ENCODE data around the gene CCNY. TPM values are rescaled to one million over a fixed set of nuclear protein-coding genes. Genes with fewer than 3 reads are reported as not detected.

The CCNY gene
- total RNA-seq, 1 experiment from 2014 or later: 53.3 TPM

DNA sequence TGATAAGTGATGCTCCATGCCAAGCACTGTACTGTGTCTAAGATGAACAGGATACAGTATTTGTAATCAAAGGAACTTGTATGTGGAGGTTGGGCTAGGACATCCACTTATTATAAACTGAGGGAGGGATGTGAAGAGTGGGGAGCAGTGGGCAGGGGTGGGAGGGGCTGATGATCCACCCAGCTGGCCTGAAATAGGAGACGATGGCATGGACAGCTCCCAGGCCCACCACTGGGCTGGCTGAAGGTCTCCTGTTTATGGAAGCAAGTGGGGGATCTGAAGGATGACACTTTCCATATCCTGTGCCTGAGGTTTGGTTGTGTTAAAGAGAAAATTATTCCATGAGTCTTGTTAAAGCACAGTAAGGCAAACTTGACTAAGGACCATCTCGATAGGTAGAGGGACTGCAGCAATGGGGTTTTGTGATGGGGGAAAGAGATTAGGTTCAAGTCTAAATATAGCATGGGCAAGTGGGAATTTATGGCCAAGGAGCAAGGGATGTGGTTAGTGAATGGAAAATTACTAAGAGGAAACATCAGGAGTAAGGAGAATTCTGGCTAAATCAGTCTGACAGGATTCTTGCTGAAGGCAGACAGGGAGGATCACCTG is 124.6 kb downstream of the CCNY start (continued):
- TF ChIP-seq, protein P1, sequence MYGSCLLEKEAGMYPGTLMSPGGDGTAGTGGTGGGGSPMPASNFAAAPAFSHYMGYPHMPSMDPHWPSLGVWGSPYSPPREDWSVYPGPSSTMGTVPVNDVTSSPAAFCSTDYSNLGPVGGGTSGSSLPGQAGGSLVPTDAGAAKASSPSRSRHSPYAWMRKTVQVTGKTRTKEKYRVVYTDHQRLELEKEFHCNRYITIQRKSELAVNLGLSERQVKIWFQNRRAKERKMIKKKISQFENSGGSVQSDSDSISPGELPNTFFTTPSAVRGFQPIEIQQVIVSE (CRISPR knock-in tag; IDR thresholded peaks at IDR 0.05; ENCODE audit: borderline replicate concordance): no peak
- no peak for TF ChIP-seq CREM (CRISPR knock-in tag; IDR thresholded peaks at IDR 0.05)
- no peak for TF ChIP-seq NFE2L1 (CRISPR knock-in tag; IDR thresholded peaks at IDR 0.05)
- TF ChIP-seq, protein P2, sequence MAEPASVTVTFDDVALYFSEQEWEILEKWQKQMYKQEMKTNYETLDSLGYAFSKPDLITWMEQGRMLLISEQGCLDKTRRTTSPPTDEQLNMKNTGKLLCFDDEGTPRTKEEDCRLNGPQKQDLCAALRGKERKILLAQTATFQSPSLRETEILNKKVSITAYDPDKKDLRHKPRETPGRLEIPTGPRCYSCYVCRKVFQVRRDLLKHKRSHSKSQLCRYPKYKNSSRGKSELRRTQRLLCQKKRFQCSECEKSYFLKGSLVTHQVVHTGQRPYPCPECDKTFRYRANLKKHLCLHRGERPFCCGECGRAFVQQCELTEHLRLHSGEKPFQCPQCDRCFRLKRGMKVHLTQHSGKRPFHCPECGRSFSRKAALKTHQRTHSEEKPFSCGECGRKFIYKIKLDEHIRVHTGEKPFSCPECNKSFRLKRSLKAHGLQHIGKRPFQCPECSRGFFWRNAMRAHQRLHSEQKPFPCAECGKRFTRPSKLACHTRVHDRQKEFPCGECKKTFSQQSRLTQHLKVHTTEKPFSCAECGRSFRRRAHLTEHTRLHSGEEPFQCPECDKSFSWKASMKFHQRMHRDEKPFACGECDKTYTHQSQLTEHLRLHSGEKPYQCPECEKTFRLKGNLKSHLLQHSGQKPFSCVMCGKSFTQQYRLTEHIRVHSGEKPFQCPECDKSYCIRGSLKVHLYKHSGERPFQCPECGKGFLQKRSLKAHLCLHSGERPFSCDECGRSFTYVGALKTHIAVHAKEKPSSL (CRISPR knock-in tag; conservative IDR thresholded peaks at IDR 0.05): no peak
- no peak for TF ChIP-seq IRF1 (CRISPR knock-in tag; IDR thresholded peaks at IDR 0.05)
- no peak for TF ChIP-seq SMAD4 (CRISPR knock-in tag; IDR thresholded peaks at IDR 0.05)
- TF ChIP-seq, protein P3, sequence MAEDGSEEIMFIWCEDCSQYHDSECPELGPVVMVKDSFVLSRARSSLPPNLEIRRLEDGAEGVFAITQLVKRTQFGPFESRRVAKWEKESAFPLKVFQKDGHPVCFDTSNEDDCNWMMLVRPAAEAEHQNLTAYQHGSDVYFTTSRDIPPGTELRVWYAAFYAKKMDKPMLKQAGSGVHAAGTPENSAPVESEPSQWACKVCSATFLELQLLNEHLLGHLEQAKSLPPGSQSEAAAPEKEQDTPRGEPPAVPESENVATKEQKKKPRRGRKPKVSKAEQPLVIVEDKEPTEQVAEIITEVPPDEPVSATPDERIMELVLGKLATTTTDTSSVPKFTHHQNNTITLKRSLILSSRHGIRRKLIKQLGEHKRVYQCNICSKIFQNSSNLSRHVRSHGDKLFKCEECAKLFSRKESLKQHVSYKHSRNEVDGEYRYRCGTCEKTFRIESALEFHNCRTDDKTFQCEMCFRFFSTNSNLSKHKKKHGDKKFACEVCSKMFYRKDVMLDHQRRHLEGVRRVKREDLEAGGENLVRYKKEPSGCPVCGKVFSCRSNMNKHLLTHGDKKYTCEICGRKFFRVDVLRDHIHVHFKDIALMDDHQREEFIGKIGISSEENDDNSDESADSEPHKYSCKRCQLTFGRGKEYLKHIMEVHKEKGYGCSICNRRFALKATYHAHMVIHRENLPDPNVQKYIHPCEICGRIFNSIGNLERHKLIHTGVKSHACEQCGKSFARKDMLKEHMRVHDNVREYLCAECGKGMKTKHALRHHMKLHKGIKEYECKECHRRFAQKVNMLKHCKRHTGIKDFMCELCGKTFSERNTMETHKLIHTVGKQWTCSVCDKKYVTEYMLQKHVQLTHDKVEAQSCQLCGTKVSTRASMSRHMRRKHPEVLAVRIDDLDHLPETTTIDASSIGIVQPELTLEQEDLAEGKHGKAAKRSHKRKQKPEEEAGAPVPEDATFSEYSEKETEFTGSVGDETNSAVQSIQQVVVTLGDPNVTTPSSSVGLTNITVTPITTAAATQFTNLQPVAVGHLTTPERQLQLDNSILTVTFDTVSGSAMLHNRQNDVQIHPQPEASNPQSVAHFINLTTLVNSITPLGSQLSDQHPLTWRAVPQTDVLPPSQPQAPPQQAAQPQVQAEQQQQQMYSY (CRISPR knock-in tag; IDR thresholded peaks at IDR 0.05): no peak

DNA sequence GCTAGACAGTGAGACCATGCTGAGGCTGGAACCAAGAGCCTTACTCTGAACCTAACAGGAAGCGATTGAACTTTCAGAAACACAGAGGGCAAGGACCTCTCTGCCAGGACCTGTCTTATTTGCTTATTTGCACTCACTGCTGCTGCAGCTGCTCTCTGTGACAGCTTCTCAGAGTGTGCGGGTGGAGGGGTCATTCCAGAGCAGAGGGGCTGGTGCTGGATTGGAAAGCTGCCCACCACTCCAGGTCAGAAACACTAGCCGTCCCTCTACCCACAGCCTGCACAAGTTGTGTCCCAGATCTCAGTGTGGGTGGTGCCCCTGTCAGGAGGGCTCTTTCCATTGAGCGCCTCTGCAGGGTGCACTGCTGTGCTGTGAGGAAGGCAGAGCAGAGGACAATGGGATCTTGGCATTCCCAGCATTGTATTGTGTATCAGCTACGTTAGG is 126.2 kb downstream of the CCNY start:
- ATAC-seq: peak; percentile 44
- Mint-ChIP-seq H3K4me1 (peaks cover 43% of the 10 kb centered on the region), H3K27me3 (ENCODE audit: low read depth) (no peaks in the 10 kb centered on the region), H3K9me3 (no peaks in the 10 kb centered on the region), H3K36me3 (no peaks in the 10 kb centered on the region), H3K4me3 (no peak overlapping the region), H3K27ac (no peak overlapping the region; the same call in 1 of the 2 replicates)
- TF ChIP-seq PRRX2 (CRISPR knock-in tag; IDR thresholded peaks at IDR 0.05) (no peak), ZNF423 (CRISPR knock-in tag; IDR thresholded peaks at IDR 0.05) (0 out of 2 replicates have a peak, but pooled peaks have one; percentile 40)
- TF ChIP-seq, protein P4, sequence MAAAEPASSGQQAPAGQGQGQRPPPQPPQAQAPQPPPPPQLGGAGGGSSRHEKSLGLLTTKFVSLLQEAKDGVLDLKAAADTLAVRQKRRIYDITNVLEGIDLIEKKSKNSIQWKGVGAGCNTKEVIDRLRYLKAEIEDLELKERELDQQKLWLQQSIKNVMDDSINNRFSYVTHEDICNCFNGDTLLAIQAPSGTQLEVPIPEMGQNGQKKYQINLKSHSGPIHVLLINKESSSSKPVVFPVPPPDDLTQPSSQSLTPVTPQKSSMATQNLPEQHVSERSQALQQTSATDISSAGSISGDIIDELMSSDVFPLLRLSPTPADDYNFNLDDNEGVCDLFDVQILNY (CRISPR knock-in tag; IDR thresholded peaks at IDR 0.05): no peak
- ChIA-PET POLR2A (no interaction called here), CTCF (no interaction called here)
- DNase-seq (ENCODE audit: low spot score): no peak

DNA sequence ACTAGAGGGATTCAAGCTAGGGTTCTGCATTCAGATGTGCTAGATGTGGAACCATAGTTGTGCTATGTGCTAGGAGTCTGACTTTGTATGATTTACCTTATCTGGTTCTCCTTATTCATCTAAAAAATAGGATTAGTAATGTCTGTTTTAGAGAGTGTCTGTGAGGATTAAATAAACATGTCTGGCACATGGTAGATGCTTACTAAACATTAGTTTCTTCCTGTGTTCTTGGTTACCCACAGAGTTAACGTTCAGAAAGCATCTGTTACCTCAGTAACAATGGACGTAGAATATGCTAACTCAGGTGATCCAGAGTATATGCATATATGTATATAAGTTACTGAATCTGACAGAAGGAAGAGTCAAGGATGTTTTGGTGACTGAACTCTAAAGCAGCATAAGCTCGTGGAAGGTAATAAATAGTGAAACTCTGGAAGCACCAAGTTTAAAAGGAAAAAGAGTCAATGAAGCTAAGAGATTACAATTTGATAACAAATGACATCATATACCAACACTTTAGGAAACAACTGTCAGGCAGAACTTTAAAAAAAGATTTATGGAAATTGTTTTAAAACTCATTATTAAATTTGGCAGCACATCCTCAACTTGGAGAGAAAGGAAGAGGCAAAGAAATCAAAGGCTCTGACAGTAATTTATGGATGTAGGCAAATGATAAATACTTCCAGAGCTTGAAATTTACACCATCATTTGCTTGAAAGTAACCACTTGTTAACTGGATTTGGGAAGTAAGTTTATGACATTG is 127.0 kb downstream of the CCNY start:
- ChIA-PET POLR2A (no interaction called here), CTCF (interaction anchor here (1.0 to 1.1 kb wide), 4 partner anchors 10 to 137 kb away, joined by 3 to 5 read pairs (median 4); no protein-coding TSS in a partner anchor)

More for the DNA sequence above, 127.0 kb downstream of the CCNY start:
- ATAC-seq: no peak
- peaks cover 43% of the 10 kb centered on the region for H3K4me1 Mint-ChIP-seq
- peak overlapping the region; percentile 13; the same call in 1 of the 2 replicates for H3K27ac Mint-ChIP-seq
- no peak for DNase-seq (ENCODE audit: low spot score)
- H3K9me3 Mint-ChIP-seq: no peaks in the 10 kb centered on the region
- H3K36me3 Mint-ChIP-seq: no peaks in the 10 kb centered on the region
- H3K27me3 Mint-ChIP-seq (ENCODE audit: low read depth): no peaks in the 10 kb centered on the region
- H3K4me3 Mint-ChIP-seq: no peak overlapping the region
- no peak for TF ChIP-seq ZNF416 (CRISPR knock-in tag; IDR thresholded peaks at IDR 0.05)
- TF ChIP-seq NR1H2 (CRISPR knock-in tag; IDR thresholded peaks at IDR 0.05): no peak
- TF ChIP-seq IRF2 (CRISPR knock-in tag; IDR thresholded peaks at IDR 0.05; ENCODE audit: borderline replicate concordance, low read depth): no peak
- TF ChIP-seq, protein P5, sequence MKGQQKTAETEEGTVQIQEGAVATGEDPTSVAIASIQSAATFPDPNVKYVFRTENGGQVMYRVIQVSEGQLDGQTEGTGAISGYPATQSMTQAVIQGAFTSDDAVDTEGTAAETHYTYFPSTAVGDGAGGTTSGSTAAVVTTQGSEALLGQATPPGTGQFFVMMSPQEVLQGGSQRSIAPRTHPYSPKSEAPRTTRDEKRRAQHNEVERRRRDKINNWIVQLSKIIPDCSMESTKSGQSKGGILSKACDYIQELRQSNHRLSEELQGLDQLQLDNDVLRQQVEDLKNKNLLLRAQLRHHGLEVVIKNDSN (CRISPR knock-in tag; IDR thresholded peaks at IDR 0.05): no peak

All from WTC11 (cell line).